Endodermal cell (in vitro differentiated cells): ENCODE data around the gene CNGA3. TPM values are rescaled to one million over a fixed set of nuclear protein-coding genes. Genes with fewer than 3 reads are reported as not detected.

Source experiments
- DNase-seq: peaks from one replicate; pipeline ENCODE4 v3.0.0-alpha.2; 2017
- H3K27ac ChIP-seq: 2 replicates; pipeline ENCODE4 v1.5.1; 2013; ENCODE audit warnings: mild to moderate bottlenecking, low read depth, low read length, moderate library complexity
- H3K27me3 ChIP-seq: 2 replicates; pipeline ENCODE4 v1.6.1; 2013; ENCODE audit warnings: mild to moderate bottlenecking, low read length, moderate library complexity; ENCODE audit not compliant: insufficient read depth, control insufficient read depth, poor library complexity, severe bottlenecking
- H3K36me3 ChIP-seq: 2 replicates; pipeline ENCODE4 v1.7.0; 2013; ENCODE audit warnings: mild to moderate bottlenecking, low read length, moderate library complexity; ENCODE audit not compliant: control insufficient read depth, insufficient read depth
- H3K4me1 ChIP-seq: one replicate; pipeline ENCODE4 v1.7.0; 2013; ENCODE audit warnings: low read length; ENCODE audit not compliant: control insufficient read depth, insufficient read depth
- H3K4me3 ChIP-seq: 2 replicates; pipeline ENCODE4 v1.5.1; 2013; ENCODE audit warnings: mild to moderate bottlenecking, low read length, moderate library complexity
- H3K9ac ChIP-seq: 2 replicates; pipeline ENCODE4 v1.6.1; 2013; ENCODE audit warnings: mild to moderate bottlenecking, low read length, moderate library complexity; ENCODE audit not compliant: poor library complexity, severe bottlenecking; ENCODE audit errors: extremely low read depth
- H3K9me3 ChIP-seq: 2 replicates; pipeline ENCODE4 v1.6.1; 2013; ENCODE audit warnings: mild to moderate bottlenecking, low read length, moderate library complexity; ENCODE audit not compliant: control insufficient read depth
- H3K27ac Mint-ChIP-seq: 2 replicates; pipeline ENCODE4 v1.8.0; 2020; ENCODE audit warnings: mixed read lengths
- H3K27me3 Mint-ChIP-seq: 2 replicates; pipeline ENCODE4 v1.8.0; 2021; ENCODE audit warnings: mild to moderate bottlenecking, mixed read lengths; ENCODE audit not compliant: insufficient read depth
- H3K36me3 Mint-ChIP-seq: 2 replicates; pipeline ENCODE4 v1.8.0; 2020; ENCODE audit warnings: low read depth, mixed read lengths
- H3K4me1 Mint-ChIP-seq: 2 replicates; pipeline ENCODE4 v1.8.0; 2020; ENCODE audit warnings: mixed read lengths
- H3K4me3 Mint-ChIP-seq: 2 replicates; pipeline ENCODE4 v1.8.0; 2020; ENCODE audit warnings: mild to moderate bottlenecking, moderate library complexity, mixed read lengths
- H3K9me3 Mint-ChIP-seq: 2 replicates; pipeline ENCODE4 v1.8.0; 2020; ENCODE audit warnings: mild to moderate bottlenecking, mixed read lengths
- CTCF ChIP-seq: fragments of 200-600 bp; sonication (generic); conservative IDR thresholded peaks from 2 replicates; pipeline ENCODE4 v1.5.0; 2021; ENCODE audit warnings: antibody characterized with exemption, mild to moderate bottlenecking
- WGBS, 2 experiments: methylation state at CpG; one replicate each; pipeline versions ENCODE4 v1.1.5 to v1.1.7; 2013; ENCODE audit warnings: missing lambda C conversion rate in 2 of 2, mixed read lengths in 1 of 2; ENCODE audit not compliant: insufficient coverage in 1 of 2, insufficient read length in 1 of 2; 5-methylcytosine and 5-hydroxymethylcytosine counted together
- total RNA-seq, 2 donors: library from RNA; stranded (reverse); fragmentation: NEBNext Ultra II Directional in 1 of 2; extraction: Animal tissue kit (Norgen Biotek cat#: 25700) in 1 of 2; gene quantifications; 2 replicates in 1 of 2; 3 replicates in 1 of 2; pipeline ENCODE4 v1.2.1, GENCODE V29; 2021

CNGA3 gene
- total RNA-seq, 2 donors from 2014 or later: 0.33 TPM; not detected in 1

- no peak overlapping the region for H3K27ac ChIP-seq
- no peaks in the 10 kb centered on the region for H3K36me3 ChIP-seq
- H3K27me3 ChIP-seq: no peaks in the 10 kb centered on the region
- no peaks in the 10 kb centered on the region for H3K9me3 Mint-ChIP-seq
- no peak for TF ChIP-seq CTCF
- no peaks in the 10 kb centered on the region for H3K36me3 Mint-ChIP-seq
- H3K9me3 ChIP-seq: no peaks in the 10 kb centered on the region
- no peak for DNase-seq
- peaks cover 13% of the 10 kb centered on the region for H3K27me3 Mint-ChIP-seq
- peaks cover 61% of the 10 kb centered on the region for H3K4me1 Mint-ChIP-seq
- WGBS, 2 experiments: 83 to 87% methylated on average over 5 to 6 of the region's 6 CpGs
- no peak overlapping the region for H3K4me3 Mint-ChIP-seq
- peaks cover 54% of the 10 kb centered on the region for H3K4me1 ChIP-seq
- no peak overlapping the region for H3K4me3 ChIP-seq
- H3K9ac ChIP-seq: no peak overlapping the region
- H3K27ac Mint-ChIP-seq: no peak overlapping the region
These were observed 31.9 kb downstream of the CNGA3 start for GRCh38 chr2:98378196-98378595.

GRCh38 chr2:98378901-98379300 lies 32.6 kb downstream of the CNGA3 start:
- H3K27ac Mint-ChIP-seq: no peak overlapping the region
- no peaks in the 10 kb centered on the region for H3K36me3 Mint-ChIP-seq
- H3K27me3 Mint-ChIP-seq: peaks cover 12% of the 10 kb centered on the region
- H3K27me3 ChIP-seq: no peaks in the 10 kb centered on the region
- H3K4me1 ChIP-seq: peaks cover 51% of the 10 kb centered on the region
- H3K4me1 Mint-ChIP-seq: peaks cover 58% of the 10 kb centered on the region
- H3K9me3 ChIP-seq: no peaks in the 10 kb centered on the region
- H3K4me3 Mint-ChIP-seq: no peak overlapping the region
- no peaks in the 10 kb centered on the region for H3K36me3 ChIP-seq
- TF ChIP-seq CTCF: no peak
- no peak overlapping the region for H3K27ac ChIP-seq
- no peaks in the 10 kb centered on the region for H3K9me3 Mint-ChIP-seq
- no peak overlapping the region for H3K9ac ChIP-seq
- 92 to 100% methylated on average over 3 to 4 of the region's 4 CpGs for WGBS, 2 experiments
- H3K4me3 ChIP-seq: no peak overlapping the region
- no peak for DNase-seq

GRCh38 chr2:98379311-98380202 lies 33.3 kb downstream of the CNGA3 start:
- peaks cover 52% of the 10 kb centered on the region for H3K4me1 Mint-ChIP-seq
- no peaks in the 10 kb centered on the region for H3K36me3 ChIP-seq
- H3K27ac Mint-ChIP-seq: no peak overlapping the region

More at GRCh38 chr2:98379311-98380202, 33.3 kb downstream of the CNGA3 start:
- Histone ChIP-seq H3K4me3 (no peak overlapping the region), H3K9me3 (no peaks in the 10 kb centered on the region), H3K27me3 (no peaks in the 10 kb centered on the region), H3K27ac (no peak overlapping the region), H3K9ac (no peak overlapping the region), H3K4me1 (peaks cover 44% of the 10 kb centered on the region)
- Mint-ChIP-seq H3K27me3 (peaks cover 12% of the 10 kb centered on the region), H3K36me3 (no peaks in the 10 kb centered on the region), H3K4me3 (no peak overlapping the region), H3K9me3 (no peaks in the 10 kb centered on the region)
- WGBS, 2 experiments: 89 to 93% methylated on average over 10 to 14 of the region's 14 CpGs
- no peak for TF ChIP-seq CTCF
- no peak for DNase-seq
